ENCODE measurements around the gene CCSER1.

DNA sequence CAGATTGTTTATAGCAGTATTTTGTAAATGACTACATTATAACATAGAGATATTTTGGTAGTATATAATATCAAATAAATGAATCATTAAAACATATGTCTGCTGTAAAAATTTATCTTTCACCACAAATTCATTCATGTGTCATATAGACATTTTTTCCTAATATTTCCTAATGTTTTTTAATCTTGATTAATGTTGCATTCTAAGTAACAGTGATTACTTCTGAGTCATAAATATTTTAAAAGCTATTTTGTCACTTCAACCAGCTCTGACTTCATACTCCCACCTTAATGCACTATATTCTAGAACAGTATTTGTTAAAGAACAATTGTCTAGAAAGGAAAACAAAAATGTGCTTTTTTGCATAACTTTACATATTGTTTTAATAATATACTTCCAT is 904.6 kb downstream of the CCSER1 start:
- no peak for TF ChIP-seq POLR2A (IDR thresholded peaks at IDR 0.05; ENCODE audit: low read depth, low read length)
- no peak for TF ChIP-seq POLR2AphosphoS5 (IDR thresholded peaks at IDR 0.05; ENCODE audit: low read depth, low read length)
- no peak for TF ChIP-seq TAF1 (IDR thresholded peaks at IDR 0.05; ENCODE audit: borderline replicate concordance, low read depth, low read length)
